DND-41 (cell line): ENCODE results near the gene ATF7IP2.

Source experiments
- ATAC-seq: fragments of 200-7000 bp; cut with Tn5 transposase; 3 replicates; pipeline ENCODE4 v1.9.1; 2021; ENCODE audit warnings: low read depth; ENCODE audit not compliant: insufficient read depth
- DNase-seq: peaks from one replicate; pipeline ENCODE4 v3.0.0-alpha.2; 2020
- H2AFZ ChIP-seq: 2 replicates; pipeline ENCODE4 v1.6.0; 2012; ENCODE audit warnings: low read depth, low read length
- H3K27ac ChIP-seq: 2 replicates; pipeline ENCODE4 v1.5.1; 2012; ENCODE audit warnings: low read length, inconsistent platforms
- H3K27me3 ChIP-seq: fragments of 200-600 bp; sonication (generic); 2 replicates; pipeline ENCODE4 v1.6.0; 2012; ENCODE audit warnings: low read length, mild to moderate bottlenecking, inconsistent platforms; ENCODE audit not compliant: insufficient read depth, poor library complexity
- H3K36me3 ChIP-seq: 2 replicates; pipeline ENCODE4 v1.5.1; 2012; ENCODE audit warnings: low read length, inconsistent platforms; ENCODE audit not compliant: insufficient read depth
- H3K4me1 ChIP-seq: 2 replicates; pipeline ENCODE4 v1.5.1; 2012; ENCODE audit warnings: mild to moderate bottlenecking, low read length; ENCODE audit not compliant: insufficient read depth
- H3K4me2 ChIP-seq: 2 replicates; pipeline ENCODE4 v1.6.0; 2012; ENCODE audit warnings: mild to moderate bottlenecking, moderate library complexity, low read length, inconsistent platforms; ENCODE audit not compliant: insufficient read depth
- H3K4me3 ChIP-seq, 2 experiments: fragments of 200-600 bp in 1 of 2; shearing (Covaris generic) in 1 of 2; 2 replicates each; pipeline ENCODE4 v1.5.1; 2012 to 2016; ENCODE audit warnings: inconsistent platforms in 2 of 2, low read length in 2 of 2, mild to moderate bottlenecking in 2 of 2, low read depth in 1 of 2, moderate library complexity in 1 of 2
- H3K79me2 ChIP-seq: 2 replicates; pipeline ENCODE4 v1.6.0; 2012; ENCODE audit warnings: low read length, inconsistent platforms; ENCODE audit not compliant: insufficient read depth
- H3K9ac ChIP-seq: 2 replicates; pipeline ENCODE4 v1.6.0; 2012; ENCODE audit warnings: low read depth, mild to moderate bottlenecking, inconsistent platforms, low read length, moderate library complexity
- H3K9me3 ChIP-seq: 2 replicates; pipeline ENCODE4 v1.5.1; 2012; ENCODE audit warnings: low read length, moderate library complexity, mild to moderate bottlenecking, inconsistent platforms; ENCODE audit not compliant: insufficient read depth, severe bottlenecking
- H4K20me1 ChIP-seq: 2 replicates; pipeline ENCODE4 v1.6.0; 2012; ENCODE audit warnings: low read length; ENCODE audit not compliant: insufficient read depth
- EZH2 ChIP-seq: IDR thresholded peaks from 3 replicates; pipeline ENCODE4 v1.6.1; 2012; ENCODE audit warnings: borderline replicate concordance, low read depth, mild to moderate bottlenecking, moderate library complexity, low read length, inconsistent platforms; ENCODE audit not compliant: severe bottlenecking
- TF ChIP-seq, protein P1 (sequence below): IDR thresholded peaks from 2 replicates; pipeline ENCODE4 v1.5.1; 2012; ENCODE audit warnings: borderline replicate concordance, low read length, moderate library complexity, mild to moderate bottlenecking; ENCODE audit not compliant: poor library complexity, severe bottlenecking; ENCODE audit errors: extremely low read depth

The ATF7IP2 gene

DNA sequence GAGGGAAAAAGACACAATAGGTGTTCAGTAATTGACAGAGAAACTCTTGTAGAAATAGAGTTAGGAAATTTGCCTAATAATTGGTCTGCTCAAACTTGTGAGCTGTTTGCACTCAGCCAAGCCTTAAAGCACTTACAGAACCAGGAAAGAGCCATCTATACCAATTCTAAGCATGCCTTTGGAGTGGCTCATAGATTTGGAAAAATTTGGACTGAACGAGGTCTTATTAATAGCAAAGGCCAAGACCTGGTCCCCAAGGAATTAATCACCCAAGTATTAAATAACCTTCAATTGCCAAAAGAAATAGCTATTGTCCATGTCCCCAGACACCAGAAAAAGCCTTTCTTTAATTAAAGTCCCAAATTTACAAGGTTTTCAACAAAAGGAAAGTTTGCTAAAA, 104.3 kb downstream of the ATF7IP2 start:
- DNase-seq = no peak
- no peak overlapping the region for H3K27ac ChIP-seq
- no peak overlapping the region for H3K4me2 ChIP-seq
- no peaks in the 10 kb centered on the region for H3K4me1 ChIP-seq
- H3K79me2 ChIP-seq = no peaks in the 10 kb centered on the region
- no peaks in the 10 kb centered on the region for H3K36me3 ChIP-seq
- H3K9ac ChIP-seq = no peak overlapping the region
- TF ChIP-seq, protein P1, sequence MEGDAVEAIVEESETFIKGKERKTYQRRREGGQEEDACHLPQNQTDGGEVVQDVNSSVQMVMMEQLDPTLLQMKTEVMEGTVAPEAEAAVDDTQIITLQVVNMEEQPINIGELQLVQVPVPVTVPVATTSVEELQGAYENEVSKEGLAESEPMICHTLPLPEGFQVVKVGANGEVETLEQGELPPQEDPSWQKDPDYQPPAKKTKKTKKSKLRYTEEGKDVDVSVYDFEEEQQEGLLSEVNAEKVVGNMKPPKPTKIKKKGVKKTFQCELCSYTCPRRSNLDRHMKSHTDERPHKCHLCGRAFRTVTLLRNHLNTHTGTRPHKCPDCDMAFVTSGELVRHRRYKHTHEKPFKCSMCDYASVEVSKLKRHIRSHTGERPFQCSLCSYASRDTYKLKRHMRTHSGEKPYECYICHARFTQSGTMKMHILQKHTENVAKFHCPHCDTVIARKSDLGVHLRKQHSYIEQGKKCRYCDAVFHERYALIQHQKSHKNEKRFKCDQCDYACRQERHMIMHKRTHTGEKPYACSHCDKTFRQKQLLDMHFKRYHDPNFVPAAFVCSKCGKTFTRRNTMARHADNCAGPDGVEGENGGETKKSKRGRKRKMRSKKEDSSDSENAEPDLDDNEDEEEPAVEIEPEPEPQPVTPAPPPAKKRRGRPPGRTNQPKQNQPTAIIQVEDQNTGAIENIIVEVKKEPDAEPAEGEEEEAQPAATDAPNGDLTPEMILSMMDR = no peak
- no peak for TF ChIP-seq EZH2
- H3K27me3 ChIP-seq = no peaks in the 10 kb centered on the region
- no peak overlapping the region for H2AFZ ChIP-seq
- peaks cover 12% of the 10 kb centered on the region for H3K9me3 ChIP-seq
- no peak overlapping the region for H3K4me3 ChIP-seq
- ATAC-seq = no peak
- H4K20me1 ChIP-seq = no peaks in the 10 kb centered on the region

DNA sequence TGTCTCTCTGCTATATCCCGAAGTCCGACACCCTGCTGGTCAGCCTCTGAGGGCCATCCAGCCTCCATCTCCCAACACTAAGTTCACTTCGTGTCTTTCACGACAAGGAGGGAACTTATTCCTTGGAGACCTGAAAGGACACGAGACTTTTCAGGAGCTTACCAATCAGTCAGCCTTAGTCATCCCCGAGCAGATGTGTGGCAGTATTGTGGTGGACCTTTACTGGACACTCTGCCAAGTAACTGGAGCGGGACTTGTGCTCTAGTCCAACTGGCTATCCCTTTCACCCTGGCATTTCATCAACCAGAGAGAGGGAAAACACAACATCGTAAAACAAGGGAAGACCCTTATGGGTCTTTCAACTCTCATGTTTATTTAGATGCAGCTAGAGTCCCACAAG, 107.4 kb downstream of the ATF7IP2 start:
- DNase-seq = no peak
- no peak overlapping the region for H2AFZ ChIP-seq
- H4K20me1 ChIP-seq = no peaks in the 10 kb centered on the region
- no peak overlapping the region for H3K4me3 ChIP-seq
- no peak for TF ChIP-seq EZH2
- TF ChIP-seq, protein P1 = no peak
- H3K27ac ChIP-seq = no peak overlapping the region
- H3K79me2 ChIP-seq = no peaks in the 10 kb centered on the region
- H3K9ac ChIP-seq = no peak overlapping the region
- ATAC-seq = no peak
- H3K4me1 ChIP-seq = no peaks in the 10 kb centered on the region
- no peak overlapping the region for H3K4me2 ChIP-seq
- no peaks in the 10 kb centered on the region for H3K27me3 ChIP-seq
- no peaks in the 10 kb centered on the region for H3K36me3 ChIP-seq
- peaks cover 13% of the 10 kb centered on the region for H3K9me3 ChIP-seq

DNA sequence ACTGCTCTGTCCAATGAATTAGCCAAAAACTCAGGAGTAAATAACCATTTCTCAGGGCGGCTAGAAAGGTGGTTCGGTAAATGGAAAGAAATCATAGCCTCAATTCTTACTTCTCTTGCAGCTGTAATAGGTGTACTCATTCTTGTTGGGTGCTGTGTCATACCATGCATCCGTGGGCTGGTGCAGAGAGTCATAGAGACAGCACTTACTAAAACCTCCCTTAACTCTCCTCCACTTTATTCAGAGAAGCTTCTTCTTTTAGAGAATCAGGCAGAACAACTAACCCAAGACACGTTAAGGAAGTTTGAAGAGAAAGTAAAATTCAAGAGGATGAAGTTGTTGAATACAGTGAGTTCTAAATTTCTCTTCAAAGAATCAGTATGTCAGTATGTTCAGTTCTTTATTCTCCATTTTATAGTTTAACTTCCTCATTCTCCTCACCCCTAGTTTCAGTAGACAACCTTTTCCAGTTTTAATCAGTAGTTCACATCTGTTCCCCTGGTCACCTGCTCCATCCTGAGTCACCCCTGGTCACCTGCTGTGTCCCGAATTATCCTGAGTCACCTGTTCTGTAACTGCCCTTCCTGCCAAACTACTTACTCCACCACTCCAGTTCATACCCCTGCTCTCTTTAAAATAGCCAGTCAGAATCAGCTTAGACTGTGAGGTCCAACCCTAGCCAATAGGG, 108.6 kb downstream of the ATF7IP2 start:
- TF ChIP-seq EZH2 = no peak
- TF ChIP-seq, protein P1 = no peak
- Histone ChIP-seq H3K4me2 (no peak overlapping the region), H3K9ac (no peak overlapping the region), H2AFZ (no peak overlapping the region), H3K36me3 (no peaks in the 10 kb centered on the region), H3K79me2 (no peaks in the 10 kb centered on the region), H3K4me3 (no peak overlapping the region), H4K20me1 (no peaks in the 10 kb centered on the region), H3K27ac (no peak overlapping the region), H3K4me1 (no peaks in the 10 kb centered on the region), H3K9me3 (peaks cover 13% of the 10 kb centered on the region), H3K27me3 (no peaks in the 10 kb centered on the region)
- DNase-seq (no peak), ATAC-seq (no peak)

DNA sequence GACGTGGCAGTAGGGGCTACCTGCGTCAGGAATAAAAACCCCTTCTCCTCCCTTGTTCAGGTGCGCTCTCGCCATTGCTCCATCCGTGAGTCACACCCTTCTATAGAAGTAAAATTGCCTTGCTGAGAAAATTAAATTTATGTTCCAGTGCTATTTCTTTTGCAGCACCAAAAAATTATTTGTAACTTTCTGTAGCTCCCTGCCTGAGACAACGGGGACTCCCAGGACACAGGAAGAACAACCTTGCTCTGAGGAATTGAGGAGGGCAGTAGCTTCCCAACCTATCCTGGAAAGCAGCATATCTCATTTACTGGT, 109.1 kb downstream of the ATF7IP2 start:
- Histone ChIP-seq H3K9ac (no peak overlapping the region), H3K4me1 (no peaks in the 10 kb centered on the region), H4K20me1 (no peaks in the 10 kb centered on the region), H3K27me3 (no peaks in the 10 kb centered on the region), H3K36me3 (no peaks in the 10 kb centered on the region), H3K4me3 (no peak overlapping the region), H3K79me2 (no peaks in the 10 kb centered on the region), H3K4me2 (no peak overlapping the region), H2AFZ (no peak overlapping the region), H3K27ac (no peak overlapping the region), H3K9me3 (peaks cover 13% of the 10 kb centered on the region)
- ATAC-seq (no peak), DNase-seq (no peak)
- TF ChIP-seq EZH2 = no peak
